Type B pancreatic cell (in vitro differentiated cells): ENCODE data around the gene ARHGEF38. TPM values are rescaled to one million over a fixed set of nuclear protein-coding genes. Genes with fewer than 3 reads are reported as not detected.
"Not testable (repeated sequence)": the region's sequence is repeated elsewhere in the genome, so short reads cannot be mapped to it uniquely, and the experiment has no call there.

Source experiments
- DNase-seq: peaks from one replicate; pipeline ENCODE4 v3.0.0; 2021; ENCODE audit warnings: mixed read lengths; ENCODE audit not compliant: unreplicated experiment; ENCODE audit errors: extremely low spot score
- H3K27ac Mint-ChIP-seq: 2 replicates; pipeline ENCODE4 v1.8.0; 2021; ENCODE audit warnings: mild to moderate bottlenecking, mixed read lengths
- H3K27me3 Mint-ChIP-seq: 2 replicates; pipeline ENCODE4 v1.8.0; 2021; ENCODE audit warnings: mixed read lengths
- H3K36me3 Mint-ChIP-seq: 2 replicates; pipeline ENCODE4 v1.8.0; 2021; ENCODE audit warnings: mixed read lengths
- H3K4me1 Mint-ChIP-seq: one replicate; pipeline ENCODE4 v1.8.0; 2021; ENCODE audit warnings: mixed read lengths; ENCODE audit not compliant: unreplicated experiment
- H3K4me3 Mint-ChIP-seq: 2 replicates; pipeline ENCODE4 v1.8.0; 2021; ENCODE audit warnings: mild to moderate bottlenecking, mixed read lengths
- H3K9me3 Mint-ChIP-seq: 2 replicates; pipeline ENCODE4 v1.8.0; 2021; ENCODE audit warnings: mixed read lengths
- CTCF ChIP-seq: fragments of 200-600 bp; sonication (generic); conservative IDR thresholded peaks from 2 replicates; pipeline ENCODE4 v1.5.0; 2021; ENCODE audit warnings: antibody characterized with exemption, mild to moderate bottlenecking
- total RNA-seq: library from RNA; stranded (reverse); gene quantifications from 2 replicates; pipeline ENCODE4 v1.2.1, GENCODE V29; 2021; ENCODE audit warnings: low replicate concordance

ARHGEF38 gene
- total RNA-seq, 1 donor from 2014 or later: 2.4 TPM

DNA sequence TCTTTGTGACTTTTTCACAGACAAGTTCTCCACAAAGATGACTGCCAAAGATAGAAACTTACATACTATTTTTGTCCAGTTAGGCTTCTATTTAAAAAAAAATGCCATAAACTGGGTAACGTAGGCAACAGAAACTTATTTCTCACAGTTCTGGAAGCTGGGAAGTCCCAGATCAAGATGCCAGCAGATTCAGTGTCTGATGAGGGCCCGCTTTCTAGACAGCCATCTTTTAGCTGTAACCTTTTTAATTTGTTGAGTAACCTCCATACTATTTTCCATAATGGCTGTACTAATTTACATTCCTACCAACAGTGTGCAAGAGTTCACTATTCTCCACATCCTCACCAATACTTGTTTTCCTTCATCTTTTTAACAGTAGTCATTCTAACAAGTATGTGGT, 55.5 kb downstream of the ARHGEF38 start:
- no peak overlapping the region for H3K4me3 Mint-ChIP-seq
- H3K4me1 Mint-ChIP-seq: no peaks in the 10 kb centered on the region
- no peaks in the 10 kb centered on the region for H3K9me3 Mint-ChIP-seq
- no peak for DNase-seq
- H3K36me3 Mint-ChIP-seq: no peaks in the 10 kb centered on the region
- H3K27ac Mint-ChIP-seq: no peak overlapping the region
- no peaks in the 10 kb centered on the region for H3K27me3 Mint-ChIP-seq
- TF ChIP-seq CTCF: no peak

GRCh38 chr4:105609819-105610218, 57.4 kb downstream of the ARHGEF38 start:
- H3K4me1 Mint-ChIP-seq, H3K9me3 Mint-ChIP-seq, DNase-seq, H3K36me3 Mint-ChIP-seq, H3K27ac Mint-ChIP-seq, H3K27me3 Mint-ChIP-seq, H3K4me3 Mint-ChIP-seq: not testable (repeated sequence)

GRCh38 chr4:105613306-105613705, 60.9 kb downstream of the ARHGEF38 start:
- Mint-ChIP-seq H3K27ac (peak overlapping the region; percentile 47), H3K27me3 (no peaks in the 10 kb centered on the region), H3K4me1 (peaks cover 6% of the 10 kb centered on the region), H3K36me3 (no peaks in the 10 kb centered on the region), H3K9me3 (no peaks in the 10 kb centered on the region), H3K4me3 (peak overlapping the region; percentile 29)
- DNase-seq: no peak
- TF ChIP-seq CTCF: no peak

- Mint-ChIP-seq H3K4me1 (no peaks in the 10 kb centered on the region), H3K9me3 (peaks cover 6% of the 10 kb centered on the region), H3K27ac (no peak overlapping the region), H3K4me3 (no peak overlapping the region), H3K36me3 (no peaks in the 10 kb centered on the region), H3K27me3 (peaks cover 3% of the 10 kb centered on the region)
- no peak for DNase-seq
- no peak for TF ChIP-seq CTCF
These were observed 66.9 kb downstream of the ARHGEF38 start for GRCh38 chr4:105619188-105619931.

DNA sequence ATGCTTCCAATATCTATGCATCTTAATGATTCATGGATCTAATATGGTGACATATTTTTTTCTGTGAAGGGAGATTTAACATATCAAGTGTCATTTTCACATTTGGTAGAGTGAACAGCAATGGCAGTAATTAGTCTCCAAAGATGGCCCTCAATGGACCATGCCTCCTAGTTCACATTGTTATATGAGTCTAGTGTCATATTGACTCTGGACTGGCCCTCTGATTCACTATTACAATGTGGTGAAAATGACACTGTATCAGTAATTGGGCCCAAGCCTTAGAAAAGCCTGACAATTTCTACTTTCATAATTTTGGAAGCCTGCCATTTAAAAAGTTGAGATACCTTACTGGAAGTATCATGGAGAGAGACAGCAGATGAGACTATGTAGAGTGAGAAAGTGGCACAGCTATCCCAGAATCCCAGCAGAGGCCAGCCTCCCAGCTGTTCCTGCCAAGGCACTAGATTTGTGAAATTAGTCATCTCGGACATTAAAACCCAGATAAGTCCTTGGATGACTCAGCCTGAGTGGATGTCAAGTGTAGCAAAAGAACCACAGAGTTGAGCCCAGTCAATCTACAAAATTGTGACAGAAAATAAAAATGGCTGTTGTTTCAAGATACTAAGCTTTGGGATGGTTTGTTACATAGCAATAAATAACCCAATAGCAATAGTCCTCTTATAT, 68.4 kb downstream of the ARHGEF38 start:
- no peak overlapping the region for H3K27ac Mint-ChIP-seq
- H3K27me3 Mint-ChIP-seq: peaks cover 3% of the 10 kb centered on the region

More for the DNA sequence above, 68.4 kb downstream of the ARHGEF38 start:
- H3K4me3 Mint-ChIP-seq: no peak overlapping the region
- peaks cover 6% of the 10 kb centered on the region for H3K9me3 Mint-ChIP-seq
- no peak for TF ChIP-seq CTCF
- no peaks in the 10 kb centered on the region for H3K36me3 Mint-ChIP-seq
- DNase-seq: no peak
- H3K4me1 Mint-ChIP-seq: no peaks in the 10 kb centered on the region
